ENCODE results near the gene TCF23. TPM values are rescaled to one million over a fixed set of nuclear protein-coding genes. Genes with fewer than 3 reads are reported as not detected.

The TCF23 gene
- total and polyA plus RNA-seq, 4 donors = under 0.01 to 0.05 (median 0.02) TPM; not detected in 1

GRCh38 chr2:27171351-27171848 is 22.6 kb downstream of the TCF23 start:
- TF ChIP-seq FOXA2 (IDR thresholded peaks at IDR 0.05) (peak; percentile 98), CTCF (IDR thresholded peaks at IDR 0.05; ENCODE audit: low read depth, low read length, missing input control) (no peak), HNF4A (conservative IDR thresholded peaks at IDR 0.05) (peak; percentile 45 to 76), GABPA (IDR thresholded peaks at IDR 0.05 in 1 of 2, conservative IDR thresholded peaks at IDR 0.05 in 1 of 2) (no peak), ATF3 (IDR thresholded peaks at IDR 0.05) (peak; percentile 47), RXRA (IDR thresholded peaks at IDR 0.05) (peak; percentile 65 to 92), FOXA1 (IDR thresholded peaks at IDR 0.05) (peak; percentile 93), NR2F2 (IDR thresholded peaks at IDR 0.05) (peak; percentile 37), JUND (IDR thresholded peaks at IDR 0.05) (peak; percentile 81 to 88), REST (IDR thresholded peaks at IDR 0.05) (peak; percentile 64), TAF1 (conservative IDR thresholded peaks at IDR 0.05) (no peak), HNF4G (IDR thresholded peaks at IDR 0.05) (no peak), EGR1 (IDR thresholded peaks at IDR 0.05; ENCODE audit: low read depth in 2 of 2) (peak in 1 of 2 donors; percentile 38), ZBTB33 (IDR thresholded peaks at IDR 0.05) (peak; percentile 71), SP1 (IDR thresholded peaks at IDR 0.05) (peak; percentile 67), MAX (IDR thresholded peaks at IDR 0.05) (peak; percentile 82), RAD21 (IDR thresholded peaks at IDR 0.05) (peak; percentile 32 to 43), YY1 (IDR thresholded peaks at IDR 0.05) (peak; percentile 71)
- H3K27ac ChIP-seq (ENCODE audit: low read depth in 1 of 2, low read length in 2 of 2) = peak overlapping the region; percentile 49 to 51
- peaks cover 0 to 13% (median 6%) of the 10 kb centered on the region in 4 donors for H3K4me1 ChIP-seq (ENCODE audit: control insufficient read depth in 4 of 4, insufficient read depth in 4 of 4, low read length in 3 of 4)
- DNase-seq (ENCODE audit: low spot score) = no peak
- H3K27me3 ChIP-seq (ENCODE audit: control insufficient read depth in 4 of 4, insufficient read depth in 4 of 4, low read length in 3 of 4) = no peaks in the 10 kb centered on the region
- WGBS = 49% methylated on average over 8 of the region's 8 CpGs
- H3K4me3 ChIP-seq (ENCODE audit: low read depth in 1 of 3, low read length in 3 of 3) = no peak overlapping the region
- H3K9ac ChIP-seq (ENCODE audit: low read depth in 1 of 2, low read length in 2 of 2) = no peak overlapping the region
- no peaks in the 10 kb centered on the region for H3K9me3 ChIP-seq (ENCODE audit: control insufficient read depth in 4 of 4, low read length in 3 of 4)
- H3K36me3 ChIP-seq (ENCODE audit: control insufficient read depth in 4 of 4, insufficient read depth in 3 of 4, low read depth in 1 of 4, low read length in 3 of 4) = no peaks in the 10 kb centered on the region

Data from liver (tissue), 9 donors.